Measurements from ENCODE around the gene AXIN1. TPM values are rescaled to one million over a fixed set of nuclear protein-coding genes. Genes with fewer than 3 reads are reported as not detected.

AXIN1 gene
- total RNA-seq, 2 experiments from 2014 or later: 20.0 to 23.8 TPM

DNA sequence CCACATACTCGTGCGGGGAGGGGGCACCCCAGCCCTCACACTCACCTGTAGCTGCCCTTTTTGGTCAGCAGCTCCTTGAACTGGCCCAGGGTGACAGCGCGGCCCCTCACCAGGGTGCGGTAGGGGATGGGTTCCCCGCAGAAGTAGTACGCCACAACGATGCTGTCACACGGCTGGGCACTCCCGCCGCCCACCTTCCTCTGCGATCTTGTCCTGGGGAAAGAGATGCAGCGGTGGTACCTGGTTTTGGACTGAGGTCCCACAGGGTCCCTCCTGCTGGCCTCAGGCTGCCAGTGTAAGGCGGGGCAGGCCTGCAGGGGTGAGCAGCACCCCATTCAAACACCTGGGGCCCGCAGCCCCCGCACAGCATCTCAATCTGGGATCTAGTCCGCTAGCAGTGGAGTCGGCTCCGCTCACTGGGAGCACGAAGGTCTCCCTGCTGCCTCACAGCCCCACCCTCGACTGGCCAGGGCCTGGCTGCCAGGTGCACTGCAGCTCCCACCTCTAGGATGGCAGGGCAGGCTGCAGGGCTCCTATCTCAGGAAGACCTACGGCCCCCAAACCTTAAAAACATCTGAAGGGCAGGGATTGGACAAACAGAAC is 63.0 kb downstream of the AXIN1 start:
- Mint-ChIP-seq H3K27me3 (no peaks in the 10 kb centered on the region), H3K27ac (no peak overlapping the region), H3K4me3 (no peak overlapping the region), H3K36me3 (ENCODE audit: low read depth) (peaks cover 30% of the 10 kb centered on the region), H3K9me3 (ENCODE audit: low read depth) (no peaks in the 10 kb centered on the region), H3K4me1 (no peaks in the 10 kb centered on the region)
- DNase-seq (no peak), ATAC-seq (no peak)
- ChIA-PET POLR2A (no interaction called here), CTCF (no interaction called here)
- intact Hi-C loops (cut with DNase I, micrococcal nuclease): no loop called here

DNA sequence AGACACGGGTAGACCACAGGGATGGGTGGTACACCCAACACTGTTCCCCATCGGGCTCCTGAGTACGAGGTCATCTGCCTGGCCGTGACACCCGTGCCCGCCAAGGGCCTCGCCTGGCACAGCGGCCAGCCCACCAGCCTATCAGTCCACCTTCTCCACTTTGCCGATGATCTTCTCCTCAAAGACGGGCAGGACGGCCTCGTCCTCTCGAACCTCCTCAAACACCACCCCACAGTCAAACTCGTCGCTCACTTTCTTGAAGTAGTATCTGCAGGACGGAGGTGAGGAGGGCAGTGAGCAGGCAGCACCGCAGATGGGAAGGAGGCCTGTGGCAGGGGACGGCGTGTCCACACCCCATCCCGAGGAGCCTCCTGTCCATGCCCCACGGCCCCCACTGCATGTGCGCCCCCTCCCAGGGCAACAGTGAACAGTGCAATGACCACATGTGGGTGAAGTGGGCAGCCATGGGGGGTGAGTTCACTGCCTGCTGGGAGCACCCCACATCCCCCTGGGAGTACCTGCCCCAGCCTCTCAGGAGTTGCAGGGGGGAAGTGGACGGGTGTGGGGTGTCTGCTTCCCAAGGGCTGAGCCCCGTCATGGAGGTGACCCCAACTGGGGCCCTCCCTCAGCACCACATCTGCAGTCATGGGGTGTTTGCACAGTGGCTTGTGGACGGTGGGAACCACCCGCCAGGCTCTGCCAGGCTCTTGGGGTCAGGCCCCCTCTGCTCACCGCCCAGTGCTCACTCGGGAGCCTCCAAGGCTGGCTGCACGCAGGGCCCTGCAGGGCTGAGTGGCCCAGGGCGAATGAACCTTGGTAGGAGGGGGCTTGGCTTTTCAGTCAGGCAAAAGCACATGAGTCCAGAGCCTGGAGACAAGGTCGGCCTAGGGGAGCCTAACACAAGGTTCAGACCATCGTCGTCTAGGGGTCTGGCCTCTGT is 64.3 kb downstream of the AXIN1 start:
- ChIA-PET CTCF (no interaction called here), POLR2A (no interaction called here)
- intact Hi-C loops (cut with DNase I, micrococcal nuclease): no loop called here
- Mint-ChIP-seq H3K4me3 (no peak overlapping the region), H3K4me1 (no peaks in the 10 kb centered on the region), H3K36me3 (ENCODE audit: low read depth) (peaks cover 27% of the 10 kb centered on the region), H3K27ac (no peak overlapping the region), H3K9me3 (ENCODE audit: low read depth) (no peaks in the 10 kb centered on the region), H3K27me3 (no peaks in the 10 kb centered on the region)
- DNase-seq (no peak), ATAC-seq (no peak)

DNA sequence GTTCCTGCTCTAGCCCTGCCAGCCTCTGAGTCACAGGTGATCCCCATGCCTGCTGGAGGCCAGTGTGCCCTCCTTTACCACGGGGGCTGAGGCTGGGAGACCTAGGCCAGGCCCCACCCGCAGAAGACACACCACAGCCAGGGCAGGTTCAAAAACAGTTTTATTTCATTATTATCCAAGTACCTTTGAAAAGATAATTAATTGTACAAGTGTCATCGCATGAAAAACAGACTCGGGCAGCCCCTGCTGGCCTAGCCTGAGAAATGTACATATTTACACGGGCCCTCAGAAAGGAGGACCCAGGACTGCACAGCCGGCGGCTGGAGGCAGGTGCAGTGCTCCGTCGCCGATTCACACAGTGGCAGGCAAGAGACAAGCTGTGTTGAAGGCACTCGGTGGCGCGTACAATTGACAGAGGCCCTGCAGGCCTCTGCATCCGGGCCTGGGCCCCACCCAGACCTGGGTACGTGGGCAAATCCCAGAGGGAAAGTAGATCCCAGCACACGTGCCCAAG is 65.2 kb downstream of the AXIN1 start:
- Mint-ChIP-seq H3K9me3 (ENCODE audit: low read depth) (no peaks in the 10 kb centered on the region), H3K27me3 (no peaks in the 10 kb centered on the region), H3K36me3 (ENCODE audit: low read depth) (peaks cover 23% of the 10 kb centered on the region), H3K4me1 (no peaks in the 10 kb centered on the region), H3K4me3 (no peak overlapping the region), H3K27ac (no peak overlapping the region)
- POLR2A ChIA-PET: no interaction called here
- intact Hi-C loops (cut with DNase I, micrococcal nuclease): no loop called here
- ATAC-seq (no peak), DNase-seq (no peak)
- CTCF ChIA-PET: no interaction called here

DNA sequence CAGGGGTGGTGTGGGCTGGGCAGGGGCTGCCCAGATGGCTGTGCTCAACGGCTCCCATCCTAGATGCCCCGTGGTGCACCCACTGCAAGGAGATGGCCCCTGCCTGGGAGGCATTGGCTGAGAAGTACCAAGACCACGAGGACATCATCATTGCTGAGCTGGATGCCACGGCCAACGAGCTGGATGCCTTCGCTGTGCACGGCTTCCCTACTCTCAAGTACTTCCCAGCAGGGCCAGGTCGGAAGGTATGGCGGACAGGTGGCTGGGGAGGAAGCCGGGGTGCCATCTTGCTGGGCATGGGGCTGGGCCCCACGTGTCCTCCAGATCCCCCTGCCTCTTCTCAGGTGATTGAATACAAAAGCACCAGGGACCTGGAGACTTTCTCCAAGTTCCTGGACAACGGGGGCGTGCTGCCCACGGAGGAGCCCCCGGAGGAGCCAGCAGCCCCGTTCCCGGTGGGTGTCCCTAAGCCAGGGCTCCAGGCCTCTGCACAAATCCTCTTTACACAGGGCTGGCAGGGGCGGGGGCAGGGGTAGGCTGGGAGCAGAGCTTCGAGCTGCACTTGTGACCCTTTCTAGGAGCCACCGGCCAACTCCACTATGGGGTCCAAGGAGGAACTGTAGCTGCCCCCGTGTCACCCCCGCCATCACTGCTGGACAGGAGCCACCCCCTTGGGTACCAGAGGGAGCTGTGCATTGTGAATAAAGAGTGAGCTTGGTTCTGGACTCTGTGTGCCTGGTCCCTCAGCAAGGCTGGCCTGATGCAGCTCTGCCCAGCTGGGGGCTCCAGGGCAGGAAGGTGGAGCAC is 65.8 kb downstream of the AXIN1 start:
- Mint-ChIP-seq H3K4me1 (no peaks in the 10 kb centered on the region), H3K4me3 (no peak overlapping the region), H3K9me3 (ENCODE audit: low read depth) (no peaks in the 10 kb centered on the region), H3K36me3 (ENCODE audit: low read depth) (peaks cover 21% of the 10 kb centered on the region), H3K27ac (no peak overlapping the region), H3K27me3 (peaks cover 3% of the 10 kb centered on the region)
- intact Hi-C loops (cut with DNase I, micrococcal nuclease): no loop called here
- ChIA-PET CTCF (no interaction called here), POLR2A (no interaction called here)
- DNase-seq: no peak
- ATAC-seq: no peak

DNA sequence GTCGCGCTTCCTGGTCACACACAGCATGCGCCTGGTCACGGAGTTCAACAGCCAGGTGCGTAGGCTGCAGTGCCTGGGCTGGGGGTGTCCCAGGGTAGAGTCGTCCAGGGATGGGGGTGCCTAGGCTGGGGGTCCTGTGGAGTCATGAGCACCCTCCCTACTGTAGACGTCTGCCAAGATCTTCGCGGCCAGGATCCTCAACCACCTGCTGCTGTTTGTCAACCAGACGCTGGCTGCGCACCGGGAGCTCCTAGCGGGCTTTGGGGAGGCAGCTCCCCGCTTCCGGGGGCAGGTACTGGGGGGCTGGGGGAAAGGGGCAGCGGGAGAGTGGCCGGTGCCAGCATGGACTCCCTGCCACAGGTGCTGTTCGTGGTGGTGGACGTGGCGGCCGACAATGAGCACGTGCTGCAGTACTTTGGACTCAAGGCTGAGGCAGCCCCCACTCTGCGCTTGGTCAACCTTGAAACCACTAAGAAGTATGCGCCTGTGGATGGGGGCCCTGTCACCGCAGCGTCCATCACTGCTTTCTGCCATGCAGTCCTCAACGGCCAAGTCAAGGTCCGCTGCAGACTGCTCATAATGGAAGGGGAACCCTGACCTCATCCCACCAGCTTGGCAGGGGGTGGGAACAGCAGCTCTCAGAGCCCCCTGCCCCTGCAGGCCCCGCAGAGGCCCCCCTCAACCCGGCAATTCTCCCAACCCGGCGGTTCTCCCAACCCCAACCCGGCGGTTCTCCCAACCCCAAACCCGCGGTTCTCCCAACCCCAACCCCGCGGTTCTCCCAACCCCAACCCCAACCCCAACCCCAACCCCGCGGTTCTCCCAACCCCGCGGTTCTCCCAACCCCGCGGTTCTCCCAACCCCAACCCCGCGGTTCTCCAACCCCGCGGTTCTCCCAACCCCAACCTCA is 67.1 kb downstream of the AXIN1 start:
- peaks cover 7% of the 10 kb centered on the region for H3K27me3 Mint-ChIP-seq
- intact Hi-C loops (cut with DNase I, micrococcal nuclease): no loop called here
- H3K27ac Mint-ChIP-seq: no peak overlapping the region
- no peaks in the 10 kb centered on the region for H3K4me1 Mint-ChIP-seq
- DNase-seq (no peak), ATAC-seq (no peak)
- ChIA-PET CTCF (no interaction called here), POLR2A (no interaction called here)
- peaks cover 16% of the 10 kb centered on the region for H3K36me3 Mint-ChIP-seq (ENCODE audit: low read depth)
- no peak overlapping the region for H3K4me3 Mint-ChIP-seq
- no peaks in the 10 kb centered on the region for H3K9me3 Mint-ChIP-seq (ENCODE audit: low read depth)

DNA sequence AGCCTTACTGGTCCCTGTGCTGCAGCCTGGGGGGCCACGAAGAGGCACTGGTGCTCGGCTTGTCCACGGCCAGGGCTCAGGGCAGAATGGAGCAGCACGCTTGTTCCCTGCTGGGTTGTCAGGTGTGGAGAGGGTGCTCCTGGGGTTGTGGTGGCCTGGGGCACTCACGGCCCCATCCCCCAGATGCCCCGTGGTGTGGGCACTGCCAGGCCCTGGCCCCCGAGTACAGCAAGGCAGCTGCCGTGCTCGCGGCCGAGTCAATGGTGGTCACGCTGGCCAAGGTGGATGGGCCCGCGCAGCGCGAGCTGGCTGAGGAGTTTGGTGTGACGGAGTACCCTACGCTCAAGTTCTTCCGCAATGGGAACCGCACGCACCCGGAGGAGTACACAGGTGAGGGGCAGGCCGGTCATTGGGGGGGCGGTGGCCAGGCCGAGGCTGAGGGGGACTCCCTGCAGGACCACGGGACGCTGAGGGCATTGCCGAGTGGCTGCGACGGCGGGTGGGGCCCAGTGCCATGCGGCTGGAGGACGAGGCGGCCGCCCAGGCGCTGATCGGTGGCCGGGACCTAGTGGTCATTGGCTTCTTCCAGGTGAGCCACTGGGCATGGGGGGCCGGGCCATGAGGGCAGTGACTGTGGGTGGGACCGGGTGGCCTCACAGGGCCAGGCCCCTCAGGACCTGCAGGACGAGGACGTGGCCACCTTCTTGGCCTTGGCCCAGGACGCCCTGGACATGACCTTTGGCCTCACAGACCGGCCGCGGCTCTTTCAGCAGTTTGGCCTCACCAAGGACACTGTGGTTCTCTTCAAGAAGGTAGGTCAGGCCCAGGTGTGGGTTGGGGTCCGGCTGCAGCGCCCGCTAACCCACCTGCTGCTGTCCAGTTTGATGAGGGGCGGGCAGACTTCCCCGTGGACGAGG is 68.1 kb downstream of the AXIN1 start:
- Mint-ChIP-seq H3K27ac (no peak overlapping the region), H3K9me3 (ENCODE audit: low read depth) (no peaks in the 10 kb centered on the region), H3K36me3 (ENCODE audit: low read depth) (peaks cover 12% of the 10 kb centered on the region), H3K4me1 (no peaks in the 10 kb centered on the region), H3K27me3 (peaks cover 9% of the 10 kb centered on the region), H3K4me3 (no peak overlapping the region)
- ChIA-PET CTCF (no interaction called here), POLR2A (no interaction called here)
- no peak for ATAC-seq
- DNase-seq: no peak
- intact Hi-C loops (cut with DNase I, micrococcal nuclease): no loop called here

DNA sequence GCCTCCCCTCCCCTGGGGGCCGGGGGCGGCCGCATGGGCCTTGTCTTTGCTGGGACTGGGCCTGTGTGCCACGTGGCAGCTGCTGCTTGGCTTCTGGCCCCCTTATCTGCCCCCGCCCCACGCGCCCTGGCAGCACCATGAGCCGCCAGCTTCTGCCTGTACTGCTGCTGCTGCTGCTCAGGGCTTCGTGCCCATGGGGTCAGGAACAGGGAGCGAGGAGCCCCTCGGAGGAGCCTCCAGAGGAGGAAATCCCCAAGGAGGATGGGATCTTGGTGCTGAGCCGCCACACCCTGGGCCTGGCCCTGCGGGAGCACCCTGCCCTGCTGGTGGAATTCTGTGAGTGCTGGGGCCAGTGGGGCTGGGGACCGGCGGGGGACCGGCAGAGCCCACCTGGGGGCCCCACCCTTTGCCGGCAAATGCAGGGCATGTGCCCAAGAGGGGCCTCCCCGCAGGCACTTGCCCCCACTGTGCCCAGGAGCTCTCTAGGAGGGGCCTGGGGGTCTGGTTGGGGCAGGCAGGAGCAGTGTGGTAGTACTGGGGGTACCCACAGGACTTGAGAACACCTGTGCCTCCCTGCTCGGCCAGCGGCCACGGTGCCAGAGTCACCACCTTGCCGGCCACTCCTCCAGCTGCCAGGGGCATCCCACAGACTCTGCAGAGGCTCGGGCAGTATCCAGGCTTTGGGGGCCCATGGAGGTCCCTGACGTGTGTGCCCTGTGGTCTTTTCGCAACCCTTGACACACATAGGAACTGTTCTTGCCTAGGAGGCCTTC is 69.3 kb downstream of the AXIN1 start, which contains the start of gene PDIA2:
TSS of gene PDIA2 (plus strand) at position 132 of the 773 bp plus-strand sequence. CDS start at position 138, 6 bp downstream.
- H3K27ac Mint-ChIP-seq: no peak within 1 kb of the TSS
- H3K4me3 Mint-ChIP-seq: no peak within 1 kb of the TSS
- H3K4me1 Mint-ChIP-seq: peaks cover 3% of the 10 kb centered on the region
- peaks cover 12% of the 10 kb centered on the region for H3K36me3 Mint-ChIP-seq (ENCODE audit: low read depth)
- no peak for DNase-seq
- CTCF ChIA-PET: interaction anchor here (0.5 kb wide), 1 partner anchor 17 kb away, joined by 4 read pairs; no protein-coding TSS in a partner anchor
- intact Hi-C loops (cut with DNase I, micrococcal nuclease): no loop called here
- POLR2A ChIA-PET: no interaction called here
- H3K9me3 Mint-ChIP-seq (ENCODE audit: low read depth): no peaks in the 10 kb centered on the region
- H3K27me3 Mint-ChIP-seq: peaks cover 14% of the 10 kb centered on the region
- ATAC-seq: no peak

DNA sequence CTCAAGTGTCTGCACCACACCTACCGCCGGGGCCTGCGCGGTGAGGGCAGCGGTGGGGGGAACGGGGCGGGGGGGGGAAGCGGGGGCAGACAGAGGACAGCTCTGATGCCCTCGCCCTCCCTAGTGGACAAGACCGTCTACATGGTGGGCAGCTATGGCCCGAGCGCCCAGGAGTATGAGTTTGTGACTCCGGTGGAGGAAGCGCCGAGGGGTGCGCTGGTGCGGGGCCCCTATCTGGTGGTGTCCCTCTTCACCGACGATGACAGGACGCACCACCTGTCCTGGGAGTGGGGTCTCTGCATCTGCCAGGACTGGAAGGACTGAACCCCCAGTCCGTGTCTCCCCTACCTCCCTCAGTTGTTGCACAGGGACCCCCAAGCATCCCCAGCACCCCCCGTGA is 70.0 kb downstream of the AXIN1 start:
- H3K27ac Mint-ChIP-seq: no peak overlapping the region

DNA sequence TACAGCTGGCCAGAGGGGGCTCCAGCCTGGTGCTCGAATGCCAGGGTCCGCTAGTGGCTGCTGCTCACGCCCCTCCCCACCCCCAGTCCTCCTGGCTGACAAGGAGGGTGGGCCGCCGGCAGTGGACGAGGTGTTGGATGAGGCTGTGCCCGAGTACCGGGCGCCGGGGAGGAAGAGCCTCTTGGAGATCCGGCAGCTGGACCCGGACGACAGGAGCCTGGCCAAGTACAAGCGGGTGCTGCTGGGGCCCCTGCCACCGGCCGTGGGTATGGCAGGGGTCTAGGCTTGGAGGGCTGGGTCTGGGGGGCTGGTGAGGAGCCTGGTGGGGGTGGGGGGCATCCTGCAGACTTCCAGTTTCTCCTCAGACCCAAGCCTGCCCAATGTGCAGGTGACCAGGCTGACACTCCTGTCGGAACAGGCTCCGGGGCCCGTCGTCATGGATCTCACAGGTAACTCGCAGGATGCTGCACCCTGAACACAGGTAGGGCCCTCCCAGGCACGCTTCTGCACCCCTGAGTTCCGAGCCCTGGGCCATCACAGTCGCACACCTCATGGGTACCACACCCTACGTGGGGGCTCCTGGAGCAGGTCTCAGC is 70.8 kb downstream of the AXIN1 start:
- H3K27me3 Mint-ChIP-seq: peaks cover 17% of the 10 kb centered on the region
- no peak overlapping the region for H3K4me3 Mint-ChIP-seq
- no peak overlapping the region for H3K27ac Mint-ChIP-seq
- CTCF ChIA-PET: no interaction called here
- ATAC-seq: no peak
- DNase-seq: no peak
- H3K4me1 Mint-ChIP-seq: peaks cover 3% of the 10 kb centered on the region
- peaks cover 4% of the 10 kb centered on the region for H3K36me3 Mint-ChIP-seq (ENCODE audit: low read depth)
- H3K9me3 Mint-ChIP-seq (ENCODE audit: low read depth): no peaks in the 10 kb centered on the region
- intact Hi-C loops (cut with DNase I, micrococcal nuclease): no loop called here
- POLR2A ChIA-PET: interaction anchor here (0.6 kb wide), 1 partner anchor 313 kb away, joined by 3 read pairs; no protein-coding TSS in a partner anchor

More for the DNA sequence above, 70.0 kb downstream of the AXIN1 start:
- peaks cover 14% of the 10 kb centered on the region for H3K27me3 Mint-ChIP-seq
- intact Hi-C loops (cut with DNase I, micrococcal nuclease): no loop called here
- DNase-seq (no peak), ATAC-seq (no peak)
- peaks cover 3% of the 10 kb centered on the region for H3K4me1 Mint-ChIP-seq
- no peaks in the 10 kb centered on the region for H3K9me3 Mint-ChIP-seq (ENCODE audit: low read depth)
- no peak overlapping the region for H3K4me3 Mint-ChIP-seq
- POLR2A ChIA-PET: interaction anchor here (0.6 kb wide), 1 partner anchor 313 kb away, joined by 3 read pairs; no protein-coding TSS in a partner anchor
- H3K36me3 Mint-ChIP-seq (ENCODE audit: low read depth): peaks cover 9% of the 10 kb centered on the region
- CTCF ChIA-PET: no interaction called here

All from activated CD4-positive, alpha-beta T cell treated with anti-CD3 and anti-CD28 coated beads for 36 hours (primary cell).